K562 (cell line): ENCODE measurements around the gene SYF2.

Experiments used
- KAT2B ChIP-seq: IDR thresholded peaks from one replicate; pipeline ENCODE4 v1.6.1; 2012; ENCODE audit warnings: low read depth, mild to moderate bottlenecking, control low read depth, inconsistent platforms, low read length, moderate library complexity
- RFX5 ChIP-seq: IDR thresholded peaks from 2 replicates; pipeline ENCODE4 v1.6.1; 2011; ENCODE audit warnings: low read depth, mild to moderate bottlenecking, improper control_type of control experiment, low read length
- TF ChIP-seq, protein P1 (sequence below), 3 experiments: IDR thresholded peaks in 2 of 3; conservative IDR thresholded peaks in 1 of 3; 2 replicates each; pipeline ENCODE4 v1.5.1; 2011 to 2012; ENCODE audit warnings: low read length in 3 of 3, mild to moderate bottlenecking in 3 of 3, control low read depth in 2 of 3, improper control_type of control experiment in 1 of 3, inconsistent platforms in 1 of 3, low read depth in 1 of 3, mixed read lengths in 1 of 3, moderate library complexity in 1 of 3; ENCODE audit not compliant: insufficient read depth in 2 of 3

- TF ChIP-seq RFX5 = no peak
- TF ChIP-seq, protein P1, sequence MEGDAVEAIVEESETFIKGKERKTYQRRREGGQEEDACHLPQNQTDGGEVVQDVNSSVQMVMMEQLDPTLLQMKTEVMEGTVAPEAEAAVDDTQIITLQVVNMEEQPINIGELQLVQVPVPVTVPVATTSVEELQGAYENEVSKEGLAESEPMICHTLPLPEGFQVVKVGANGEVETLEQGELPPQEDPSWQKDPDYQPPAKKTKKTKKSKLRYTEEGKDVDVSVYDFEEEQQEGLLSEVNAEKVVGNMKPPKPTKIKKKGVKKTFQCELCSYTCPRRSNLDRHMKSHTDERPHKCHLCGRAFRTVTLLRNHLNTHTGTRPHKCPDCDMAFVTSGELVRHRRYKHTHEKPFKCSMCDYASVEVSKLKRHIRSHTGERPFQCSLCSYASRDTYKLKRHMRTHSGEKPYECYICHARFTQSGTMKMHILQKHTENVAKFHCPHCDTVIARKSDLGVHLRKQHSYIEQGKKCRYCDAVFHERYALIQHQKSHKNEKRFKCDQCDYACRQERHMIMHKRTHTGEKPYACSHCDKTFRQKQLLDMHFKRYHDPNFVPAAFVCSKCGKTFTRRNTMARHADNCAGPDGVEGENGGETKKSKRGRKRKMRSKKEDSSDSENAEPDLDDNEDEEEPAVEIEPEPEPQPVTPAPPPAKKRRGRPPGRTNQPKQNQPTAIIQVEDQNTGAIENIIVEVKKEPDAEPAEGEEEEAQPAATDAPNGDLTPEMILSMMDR (IDR thresholded peaks at IDR 0.05 in 2 of 3, conservative IDR thresholded peaks at IDR 0.05 in 1 of 3; ENCODE audit: insufficient read depth in 2 of 3, low read depth in 1 of 3, low read length in 3 of 3) = no peak
- no peak for TF ChIP-seq KAT2B
These were observed 24.2 kb downstream of the SYF2 start for GRCh38 chr1:25208092-25208491.
